Subcutaneous adipose tissue (tissue), 4 donors: Measurements from ENCODE around the gene SULT6B1. TPM values are rescaled to one million over a fixed set of nuclear protein-coding genes. Genes with fewer than 3 reads are reported as not detected.

Experiments used
- CTCF ChIP-seq: fragments of 450-650 bp; IDR thresholded peaks from one replicate; pipeline ENCODE4 v1.5.1; 2016; ENCODE audit warnings: low read depth, mild to moderate bottlenecking, control low read depth, antibody characterized with exemption, moderate library complexity
- total RNA-seq, 4 donors: library from RNA; depleted of rRNA; stranded (reverse); fragments of >200 nt; gene quantifications; one replicate each; pipeline ENCODE4 v1.1.0, GENCODE V29; 2016

Gene SULT6B1
- total RNA-seq, 4 donors from 2014 or later: not detected

- no peak for TF ChIP-seq CTCF
Observed at GRCh38 chr2:37171624-37171950, 16.9 kb downstream of the SULT6B1 start.

- no peak for TF ChIP-seq CTCF
Observed at GRCh38 chr2:37168217-37168981, 20.1 kb downstream of the SULT6B1 start.

GRCh38 chr2:37167636-37168180, 20.8 kb downstream of the SULT6B1 start:
- TF ChIP-seq CTCF: no peak

GRCh38 chr2:37164757-37165156, 23.7 kb downstream of the SULT6B1 start:
- TF ChIP-seq CTCF: no peak

GRCh38 chr2:37156857-37157714, 31.4 kb downstream of the SULT6B1 start, which contains the start of gene EIF2AK2:
EIF2AK2 (minus strand) TSS chr2:37156980; CDS start chr2:37147806, 9,174 bp downstream.
- TF ChIP-seq CTCF: no peak

- TF ChIP-seq CTCF: no peak
Observed at GRCh38 chr2:37156071-37156856, 32.2 kb downstream of the SULT6B1 start.
